ENCODE results near the gene IL21R.

Gene IL21R

DNA sequence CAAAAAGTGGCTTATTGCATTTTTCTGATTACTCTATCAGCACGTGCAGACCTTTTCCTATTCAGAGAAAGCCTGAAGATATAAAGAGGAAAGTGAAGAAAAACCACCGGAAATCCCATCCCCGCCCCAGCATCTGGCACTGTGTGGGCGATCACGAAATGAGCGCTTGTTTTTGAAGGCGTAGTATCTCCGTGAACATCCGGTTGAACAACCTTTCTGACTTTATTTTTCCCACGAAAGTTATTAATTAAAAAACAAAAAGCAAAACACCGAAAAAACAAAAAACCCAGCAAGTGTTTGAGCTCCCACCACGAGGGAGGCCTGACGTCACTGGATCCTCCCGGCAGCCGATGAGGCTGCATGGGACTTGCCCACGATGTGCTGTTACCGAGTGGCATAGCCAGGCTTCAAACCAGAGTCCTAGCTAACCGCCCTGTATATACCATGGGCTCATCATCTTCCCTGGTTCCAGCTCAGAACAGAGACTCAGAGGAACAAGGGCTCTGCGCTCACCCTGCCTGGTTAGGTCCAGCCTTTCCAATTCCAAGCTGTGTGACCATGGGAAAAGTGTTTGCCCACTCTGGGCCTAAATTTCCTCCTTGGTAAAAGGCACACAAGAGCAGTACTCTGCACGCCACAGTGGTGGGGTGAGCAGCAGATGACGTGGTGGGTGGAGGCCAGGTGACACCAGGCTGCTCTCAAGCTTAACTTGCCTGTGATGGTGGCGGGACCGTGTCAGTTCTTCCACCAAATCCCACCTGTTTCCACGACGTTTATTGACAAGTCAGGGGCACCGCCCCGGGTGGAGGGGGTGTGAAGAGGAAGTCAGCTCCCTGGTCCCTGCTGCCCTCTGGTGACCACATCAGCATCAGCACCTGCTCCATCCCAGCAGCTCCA lies 34.3 kb upstream of the IL21R start:
- Histone ChIP-seq H3K9me3 (no peaks in the 10 kb centered on the region), H3K27me3 (ENCODE audit: low read depth) (no peaks in the 10 kb centered on the region), H3K4me3 (no peak overlapping the region), H3K36me3 (replicated peaks) (no peaks in the 10 kb centered on the region), H3K4me1 (no peaks in the 10 kb centered on the region)
- in situ Hi-C loops (cut with MboI; ENCODE audit: low sequenced_read_pairs): no loop called here
- peak; percentile 59 to 84 for DNase-seq (ENCODE audit: low spot score in 2 of 2)

DNA sequence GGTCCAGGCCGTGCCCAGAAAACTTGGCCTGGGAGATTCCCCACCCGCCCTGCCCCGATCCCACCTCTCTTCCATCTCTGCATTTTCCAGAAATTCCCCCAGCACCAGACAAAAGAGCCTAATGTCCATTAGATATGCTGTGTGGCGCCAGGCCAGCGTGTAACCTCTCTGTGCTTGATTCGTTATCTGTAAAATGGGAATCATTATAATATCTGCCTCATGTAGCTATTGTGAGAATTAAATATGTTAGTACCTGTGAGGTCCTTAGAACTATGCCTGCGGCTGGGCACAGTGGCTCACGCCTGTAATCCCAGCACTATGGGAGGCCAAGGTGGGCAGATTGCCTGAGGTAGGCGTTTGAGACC lies 33.6 kb upstream of the IL21R start:
- H3K27me3 ChIP-seq (ENCODE audit: low read depth): no peaks in the 10 kb centered on the region
- H3K4me3 ChIP-seq: no peak overlapping the region
- in situ Hi-C loops (cut with MboI; ENCODE audit: low sequenced_read_pairs): no loop called here
- H3K36me3 ChIP-seq (replicated peaks): no peaks in the 10 kb centered on the region
- H3K9me3 ChIP-seq: no peaks in the 10 kb centered on the region
- no peak for DNase-seq (ENCODE audit: low spot score in 2 of 2)
- no peaks in the 10 kb centered on the region for H3K4me1 ChIP-seq

DNA sequence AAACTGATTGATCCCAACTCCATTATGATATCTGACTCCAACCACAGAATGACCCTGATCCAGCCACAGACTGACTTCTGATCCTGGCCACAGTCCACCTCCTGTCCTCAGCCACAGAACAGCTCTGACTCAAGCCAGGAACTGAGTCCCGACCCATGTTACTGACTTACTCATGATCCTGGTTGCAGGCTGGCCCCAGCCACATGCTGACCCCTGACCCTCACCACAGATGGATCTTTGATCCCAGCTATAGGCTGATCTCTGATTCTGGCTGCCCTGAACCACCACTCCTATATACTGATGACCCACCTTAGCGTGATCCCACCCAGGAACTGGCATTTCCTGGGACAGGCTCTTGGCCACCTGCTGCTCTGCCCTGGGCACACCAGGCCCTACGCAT lies 32.2 kb upstream of the IL21R start:
- Histone ChIP-seq H3K27me3 (ENCODE audit: low read depth) (no peaks in the 10 kb centered on the region), H3K4me1 (no peaks in the 10 kb centered on the region), H3K4me3 (no peak overlapping the region), H3K36me3 (replicated peaks) (no peaks in the 10 kb centered on the region), H3K9me3 (no peaks in the 10 kb centered on the region)
- in situ Hi-C loops (cut with MboI; ENCODE audit: low sequenced_read_pairs): loop anchor here (10.0 kb wide), 1 partner anchor 195 kb away; no protein-coding TSS in a partner anchor
- DNase-seq (ENCODE audit: low spot score in 2 of 2): no peak

- no peaks in the 10 kb centered on the region for H3K27me3 ChIP-seq (ENCODE audit: low read depth)
- in situ Hi-C loops (cut with MboI; ENCODE audit: low sequenced_read_pairs): loop anchor here (10.0 kb wide), 1 partner anchor 196 kb away; no protein-coding TSS in a partner anchor
- no peaks in the 10 kb centered on the region for H3K36me3 ChIP-seq (replicated peaks)
- H3K4me1 ChIP-seq: no peaks in the 10 kb centered on the region
- no peak overlapping the region for H3K4me3 ChIP-seq
- no peak for DNase-seq (ENCODE audit: low spot score in 2 of 2)
- H3K9me3 ChIP-seq: no peaks in the 10 kb centered on the region
These were observed 31.7 kb upstream of the IL21R start for GRCh38 chr16:27370318-27370717.

- in situ Hi-C loops (cut with MboI; ENCODE audit: low sequenced_read_pairs): loop anchor here (10.0 kb wide), 1 partner anchor 199 kb away; no protein-coding TSS in a partner anchor
- no peaks in the 10 kb centered on the region for H3K27me3 ChIP-seq (ENCODE audit: low read depth)
- no peaks in the 10 kb centered on the region for H3K36me3 ChIP-seq (replicated peaks)
- no peaks in the 10 kb centered on the region for H3K4me1 ChIP-seq
- no peak overlapping the region for H3K4me3 ChIP-seq
- DNase-seq (ENCODE audit: low spot score in 2 of 2): no peak
- no peaks in the 10 kb centered on the region for H3K9me3 ChIP-seq
These were observed 28.7 kb upstream of the IL21R start for GRCh38 chr16:27373312-27373711.

DNA sequence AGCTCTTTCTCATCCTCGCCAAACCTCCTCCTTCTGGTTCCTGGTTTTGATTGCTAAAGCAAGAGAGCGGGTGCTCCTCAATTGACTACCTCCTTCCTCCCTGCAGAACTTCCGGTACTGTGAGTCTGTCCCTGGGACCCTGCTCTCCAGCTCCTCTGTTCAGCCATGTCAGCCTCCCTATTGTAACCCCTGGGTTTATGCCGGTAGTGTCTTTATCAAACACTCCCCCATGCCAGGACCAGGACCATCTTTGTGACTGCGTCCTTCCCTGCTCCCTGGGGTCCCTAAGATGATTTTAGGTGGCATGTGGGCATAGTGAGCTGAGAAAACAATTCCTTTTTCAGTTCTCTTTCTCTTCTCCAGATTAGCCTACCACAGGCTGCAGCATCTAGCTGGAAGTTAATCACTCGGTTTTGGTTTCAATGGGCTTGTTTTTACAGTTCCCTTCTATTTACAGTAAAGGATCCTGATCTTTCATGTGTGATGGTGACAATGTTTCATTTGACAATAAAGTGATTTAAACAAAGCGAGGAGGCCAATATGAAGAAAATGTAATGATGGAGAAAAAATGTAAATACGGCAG lies 27.7 kb upstream of the IL21R start:
- no peak for DNase-seq (ENCODE audit: low spot score in 2 of 2)
- in situ Hi-C loops (cut with MboI; ENCODE audit: low sequenced_read_pairs): loop anchor here (10.0 kb wide), 1 partner anchor 200 kb away; no protein-coding TSS in a partner anchor
- no peaks in the 10 kb centered on the region for H3K36me3 ChIP-seq (replicated peaks)
- H3K27me3 ChIP-seq (ENCODE audit: low read depth): no peaks in the 10 kb centered on the region
- H3K4me3 ChIP-seq: no peak overlapping the region
- H3K4me1 ChIP-seq: no peaks in the 10 kb centered on the region
- H3K9me3 ChIP-seq: no peaks in the 10 kb centered on the region

- Histone ChIP-seq H3K27me3 (ENCODE audit: low read depth) (no peaks in the 10 kb centered on the region), H3K36me3 (replicated peaks) (no peaks in the 10 kb centered on the region), H3K4me1 (no peaks in the 10 kb centered on the region), H3K4me3 (no peak overlapping the region), H3K9me3 (no peaks in the 10 kb centered on the region)
- peak; percentile 52 to 86 for DNase-seq (ENCODE audit: low spot score in 2 of 2)
- in situ Hi-C loops (cut with MboI; ENCODE audit: low sequenced_read_pairs): loop anchor here (10.0 kb wide), 1 partner anchor 200 kb away; no protein-coding TSS in a partner anchor
These were observed 27.1 kb upstream of the IL21R start for GRCh38 chr16:27374804-27375425.

GRCh38 chr16:27377666-27378485 lies 24.1 kb upstream of the IL21R start:
- in situ Hi-C loops (cut with MboI; ENCODE audit: low sequenced_read_pairs): loop anchor here (10.0 kb wide), 1 partner anchor 203 kb away; no protein-coding TSS in a partner anchor
- Histone ChIP-seq H3K36me3 (replicated peaks) (no peaks in the 10 kb centered on the region), H3K9me3 (no peaks in the 10 kb centered on the region), H3K4me3 (no peak overlapping the region), H3K27me3 (ENCODE audit: low read depth) (no peaks in the 10 kb centered on the region), H3K4me1 (no peaks in the 10 kb centered on the region)
- DNase-seq (ENCODE audit: low spot score in 2 of 2): no peak

- no peaks in the 10 kb centered on the region for H3K4me1 ChIP-seq
- H3K9me3 ChIP-seq: no peaks in the 10 kb centered on the region
- no peak overlapping the region for H3K4me3 ChIP-seq
- no peak for DNase-seq (ENCODE audit: low spot score in 2 of 2)
- H3K36me3 ChIP-seq (replicated peaks): no peaks in the 10 kb centered on the region
- in situ Hi-C loops (cut with MboI; ENCODE audit: low sequenced_read_pairs): loop anchor here (10.0 kb wide), 1 partner anchor 204 kb away; no protein-coding TSS in a partner anchor
- no peaks in the 10 kb centered on the region; the same call in 1 of the 2 replicates for H3K27me3 ChIP-seq (ENCODE audit: low read depth)
These were observed 23.0 kb upstream of the IL21R start for GRCh38 chr16:27378871-27379481.

DNA sequence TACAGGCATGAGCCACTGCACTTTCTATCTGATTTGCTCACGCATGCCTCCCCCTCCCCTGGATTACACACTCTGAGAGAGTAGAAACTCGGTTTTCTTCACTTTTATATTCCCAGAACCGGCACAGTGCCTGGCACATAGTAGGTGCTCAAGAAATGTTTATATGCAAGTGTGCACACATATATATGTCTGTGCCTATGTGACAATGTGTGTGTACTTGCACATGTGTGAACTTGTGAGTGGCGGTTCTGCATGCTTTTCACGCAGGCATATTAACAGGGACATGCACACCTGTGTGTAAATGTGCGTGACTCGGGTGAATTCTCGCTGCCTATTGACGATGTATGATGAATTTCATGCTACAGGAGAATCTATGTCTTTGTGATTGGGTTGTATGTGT lies 22.1 kb upstream of the IL21R start:
- no peaks in the 10 kb centered on the region for H3K9me3 ChIP-seq
- DNase-seq (ENCODE audit: low spot score in 2 of 2): no peak
- H3K4me1 ChIP-seq: no peaks in the 10 kb centered on the region
- no peaks in the 10 kb centered on the region for H3K36me3 ChIP-seq (replicated peaks)
- H3K27me3 ChIP-seq (ENCODE audit: low read depth): no peaks in the 10 kb centered on the region; the same call in 1 of the 2 replicates
- H3K4me3 ChIP-seq: no peak overlapping the region
- in situ Hi-C loops (cut with MboI; ENCODE audit: low sequenced_read_pairs): loop anchor here (10.0 kb wide), 1 partner anchor 205 kb away; no protein-coding TSS in a partner anchor

DNA sequence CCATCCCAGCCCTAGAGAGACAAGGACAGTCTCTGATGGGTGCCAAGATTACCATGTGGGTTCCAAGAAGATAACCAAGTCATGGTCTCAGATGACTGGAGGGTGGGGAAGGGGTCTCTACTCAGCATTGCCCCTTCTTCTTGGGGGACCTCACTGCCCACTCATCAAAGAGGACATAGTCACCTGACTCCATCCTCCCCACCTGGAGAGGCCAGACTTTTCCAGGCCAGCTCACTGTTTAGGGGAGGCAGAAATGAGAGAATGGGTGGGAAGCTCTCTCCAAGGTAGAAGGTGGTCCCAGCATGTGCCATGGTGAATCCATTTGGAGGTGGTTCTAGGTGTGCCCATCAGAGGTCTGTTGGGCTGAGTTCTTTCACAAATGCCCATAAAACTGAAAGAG lies 20.7 kb upstream of the IL21R start:
- no peaks in the 10 kb centered on the region; the same call in 1 of the 2 replicates for H3K27me3 ChIP-seq (ENCODE audit: low read depth)
- no peak for DNase-seq (ENCODE audit: low spot score in 2 of 2)
- H3K36me3 ChIP-seq (replicated peaks): no peaks in the 10 kb centered on the region
- H3K9me3 ChIP-seq: no peaks in the 10 kb centered on the region
- H3K4me1 ChIP-seq: no peaks in the 10 kb centered on the region
- H3K4me3 ChIP-seq: no peak overlapping the region
- in situ Hi-C loops (cut with MboI; ENCODE audit: low sequenced_read_pairs): no loop called here

DNA sequence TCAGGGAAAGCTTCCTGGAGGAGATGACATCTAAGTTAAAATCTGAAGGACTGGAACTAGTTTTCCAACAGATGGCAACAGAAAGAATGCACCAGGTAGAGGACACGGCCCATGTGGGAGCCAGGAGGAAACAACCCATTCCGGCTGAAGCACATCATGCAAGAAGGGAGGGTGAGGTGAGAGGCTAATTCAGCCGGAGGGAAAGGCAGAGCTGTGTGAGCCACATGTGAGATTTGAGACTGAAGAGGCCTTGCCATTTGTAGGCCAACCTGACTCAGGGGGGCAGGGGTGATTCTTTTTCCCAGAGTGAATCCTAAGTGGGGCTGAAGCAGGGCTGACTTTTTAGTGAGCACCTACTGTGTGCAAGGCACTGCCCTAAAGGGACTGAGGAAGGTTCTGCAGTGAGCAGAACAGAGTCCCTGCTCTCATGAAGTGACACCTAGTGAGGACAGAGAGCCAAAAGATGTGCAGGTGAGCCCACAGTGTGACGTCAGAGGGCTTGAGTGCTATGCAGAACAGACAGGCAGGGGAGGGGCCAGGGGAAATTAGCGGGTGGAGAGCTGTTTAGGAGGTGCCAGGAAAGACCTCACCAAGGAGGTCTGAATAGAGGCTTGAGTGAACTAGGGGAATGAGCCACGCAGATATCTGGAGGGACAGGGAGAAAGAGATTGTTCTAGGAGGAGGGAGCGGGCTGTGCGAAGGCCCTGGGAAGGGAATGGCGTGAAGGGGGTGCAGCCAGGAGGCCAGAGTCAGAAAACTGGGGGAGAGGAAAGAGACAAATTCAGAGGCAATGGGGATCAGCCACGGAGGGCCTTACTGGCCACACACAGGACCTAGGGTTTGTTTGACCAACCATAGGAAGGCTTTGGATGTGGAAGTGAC lies 19.8 kb upstream of the IL21R start:
- in situ Hi-C loops (cut with MboI; ENCODE audit: low sequenced_read_pairs): no loop called here
- H3K36me3 ChIP-seq (replicated peaks): no peaks in the 10 kb centered on the region
- H3K4me3 ChIP-seq: no peak overlapping the region
- no peaks in the 10 kb centered on the region; the same call in 1 of the 2 replicates for H3K27me3 ChIP-seq (ENCODE audit: low read depth)
- no peak for DNase-seq (ENCODE audit: low spot score in 2 of 2)
- H3K9me3 ChIP-seq: no peaks in the 10 kb centered on the region
- no peaks in the 10 kb centered on the region for H3K4me1 ChIP-seq

Data from HAP-1 (cell line).